ENCODE measurements around the gene IGFLR1. TPM values are rescaled to one million over a fixed set of nuclear protein-coding genes. Genes with fewer than 3 reads are reported as not detected.
A peak's percentile ranks its signal among the peaks of the same experiment; 100 is the strongest.

IGFLR1 gene
- total and polyA plus RNA-seq, 9 of the 15 experiments (the other 6 are each of a cell fraction or from before 2014, with no cell fraction given), result 1.0 to 14.3 (median 4.6) TPM

- TF ChIP-seq, protein P1, sequence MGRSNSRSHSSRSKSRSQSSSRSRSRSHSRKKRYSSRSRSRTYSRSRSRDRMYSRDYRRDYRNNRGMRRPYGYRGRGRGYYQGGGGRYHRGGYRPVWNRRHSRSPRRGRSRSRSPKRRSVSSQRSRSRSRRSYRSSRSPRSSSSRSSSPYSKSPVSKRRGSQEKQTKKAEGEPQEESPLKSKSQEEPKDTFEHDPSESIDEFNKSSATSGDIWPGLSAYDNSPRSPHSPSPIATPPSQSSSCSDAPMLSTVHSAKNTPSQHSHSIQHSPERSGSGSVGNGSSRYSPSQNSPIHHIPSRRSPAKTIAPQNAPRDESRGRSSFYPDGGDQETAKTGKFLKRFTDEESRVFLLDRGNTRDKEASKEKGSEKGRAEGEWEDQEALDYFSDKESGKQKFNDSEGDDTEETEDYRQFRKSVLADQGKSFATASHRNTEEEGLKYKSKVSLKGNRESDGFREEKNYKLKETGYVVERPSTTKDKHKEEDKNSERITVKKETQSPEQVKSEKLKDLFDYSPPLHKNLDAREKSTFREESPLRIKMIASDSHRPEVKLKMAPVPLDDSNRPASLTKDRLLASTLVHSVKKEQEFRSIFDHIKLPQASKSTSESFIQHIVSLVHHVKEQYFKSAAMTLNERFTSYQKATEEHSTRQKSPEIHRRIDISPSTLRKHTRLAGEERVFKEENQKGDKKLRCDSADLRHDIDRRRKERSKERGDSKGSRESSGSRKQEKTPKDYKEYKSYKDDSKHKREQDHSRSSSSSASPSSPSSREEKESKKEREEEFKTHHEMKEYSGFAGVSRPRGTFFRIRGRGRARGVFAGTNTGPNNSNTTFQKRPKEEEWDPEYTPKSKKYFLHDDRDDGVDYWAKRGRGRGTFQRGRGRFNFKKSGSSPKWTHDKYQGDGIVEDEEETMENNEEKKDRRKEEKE (IDR thresholded peaks at IDR 0.05; ENCODE audit: borderline replicate concordance in 1 of 2, control insufficient read depth in 1 of 2, low read depth in 2 of 2, low read length in 1 of 2), result no peak
- peak; percentile 52; the same call in 1 of the 2 replicates for TF ChIP-seq SPI1 (IDR thresholded peaks at IDR 0.05; ENCODE audit: borderline replicate concordance, low read depth, low read length)
- no peak for TF ChIP-seq BRF1 (IDR thresholded peaks at IDR 0.05; ENCODE audit: borderline replicate concordance, extremely low read depth, insufficient read length)
- H3K79me2 ChIP-seq (ENCODE audit: control insufficient read depth, insufficient read depth, low read length), result peaks cover 3% of the 10 kb centered on the region
- no peak overlapping the region for H2AFZ ChIP-seq (ENCODE audit: low read depth, low read length)
- CTCF ChIA-PET (ENCODE audit: low intra/inter-chr PET ratio), result no interaction called here
- no peak overlapping the region for H3K4me2 ChIP-seq (ENCODE audit: insufficient read depth, low read length)
- intact Hi-C loops (cut with micrococcal nuclease) (no loop called here), in situ Hi-C loops (cut with MboI) (no loop called here)
- H3K9ac ChIP-seq (ENCODE audit: insufficient read depth in 1 of 2, low read depth in 2 of 2, low read length in 2 of 2), result 0 out of 4 replicates have a peak overlapping the region, but pooled peaks of 1 of the 2 experiments have one; percentile 33
- POLR2A ChIA-PET, result interaction anchor here (0.7 to 1.2 kb wide), 2 partner anchors 10 to 14 kb away, joined by 3 to 4 read pairs; no protein-coding TSS in a partner anchor
- WGBS (ENCODE audit: insufficient coverage, low coverage, missing lambda C conversion rate), result 85% methylated on average over 15 of the region's 17 CpGs
- H3K27ac ChIP-seq (ENCODE audit: extremely low read depth, low read depth, low read length), result no peak overlapping the region
- no TSS peak for BruUV-seq (replicated peaks)
- H3K9me1 ChIP-seq (ENCODE audit: control insufficient read depth, insufficient read depth, low read length), result no peaks in the 10 kb centered on the region
- H4K20me1 ChIP-seq (replicated peaks; ENCODE audit: control insufficient read depth, insufficient read depth, low read length), result no peaks in the 10 kb centered on the region
- H3K4me1 ChIP-seq (replicated peaks in 1 of 2; ENCODE audit: control insufficient read depth in 2 of 2, insufficient read depth in 2 of 2, low read length in 2 of 2), result peaks cover 0 to 21% of the 10 kb centered on the region in 2 experiments; a peak in 2 of 5 replicates
- FAIRE-seq, result no peak
- no peaks in the 10 kb centered on the region for H3K27me3 ChIP-seq (ENCODE audit: control insufficient read depth in 2 of 2, insufficient read depth in 2 of 2, low read length in 2 of 2)
- H3K36me3 ChIP-seq (ENCODE audit: control insufficient read depth, insufficient read depth, low read length), result peaks cover 56% of the 10 kb centered on the region; the same call in 2 of the 3 replicates
- no peaks in the 10 kb centered on the region; the same call in 1 of the 2 replicates for H3K9me3 ChIP-seq (replicated peaks; ENCODE audit: control insufficient read depth, insufficient read depth, low read depth, low read length)
- H3K4me3 ChIP-seq, result no peak overlapping the region
- no peak for DNase-seq (ENCODE audit: extremely low read depth in 1 of 4, low spot score in 3 of 4)
- no peak for ATAC-seq
Observed at GRCh38 chr19:35764432-35765315, 22.4 kb upstream of the IGFLR1 start.
